ENCODE data around the gene FERMT3. TPM values are rescaled to one million over a fixed set of nuclear protein-coding genes. Genes with fewer than 3 reads are reported as not detected.

The FERMT3 gene
- total RNA-seq, 1 experiment from 2014 or later: 4.3 TPM

DNA sequence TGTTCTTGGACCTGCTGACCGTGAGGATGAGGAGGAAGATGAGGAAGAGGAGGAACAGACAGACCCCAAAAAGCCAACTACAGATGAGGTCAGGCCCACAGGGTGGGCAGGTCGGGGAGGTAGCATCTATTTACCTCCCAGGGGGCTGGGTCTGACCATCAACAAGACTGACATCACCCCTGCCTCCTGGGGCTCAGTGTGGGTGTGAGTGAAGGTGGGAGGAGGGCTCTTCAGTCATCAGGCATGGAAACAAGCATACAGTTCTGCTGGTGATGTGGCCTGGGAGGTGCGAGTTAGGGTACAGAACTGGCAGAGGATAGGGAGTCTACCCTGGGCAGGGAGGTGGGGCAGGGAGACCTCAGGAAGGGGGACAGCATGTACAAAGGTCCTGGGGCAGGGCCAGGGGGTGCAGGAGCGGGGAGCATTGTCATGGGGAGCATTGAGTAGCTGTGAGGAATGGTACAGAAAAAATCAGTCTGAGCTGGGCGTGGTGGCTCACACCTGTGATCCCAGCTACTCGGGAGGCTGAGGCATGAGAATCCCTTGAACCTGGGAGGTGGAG, 53.7 kb downstream of the FERMT3 start:
- POLR2A ChIA-PET: no interaction called here
- intact Hi-C loops (cut with micrococcal nuclease; ENCODE audit: unreplicated experiment): no loop called here
- CTCF ChIA-PET: interaction anchor here (1.5 kb wide), 1 partner anchor 8 kb away, joined by 6 read pairs; no protein-coding TSS in a partner anchor
- Mint-ChIP-seq H3K36me3 (ENCODE audit: insufficient read depth, unreplicated experiment) (peaks cover 57% of the 10 kb centered on the region), H3K27me3 (ENCODE audit: insufficient read depth, unreplicated experiment) (no peaks in the 10 kb centered on the region), H3K4me3 (ENCODE audit: unreplicated experiment) (no peak overlapping the region), H3K9me3 (ENCODE audit: unreplicated experiment) (no peaks in the 10 kb centered on the region), H3K4me1 (ENCODE audit: low read depth, unreplicated experiment) (peaks cover 8% of the 10 kb centered on the region), H3K27ac (ENCODE audit: unreplicated experiment) (no peak overlapping the region)
- H3K4me3 ChIP-seq (ENCODE audit: low read depth, low read length): no peak overlapping the region
- no peak for DNase-seq
- peaks cover 3% of the 10 kb centered on the region for H3K36me3 ChIP-seq (ENCODE audit: control insufficient read depth, insufficient read depth, low read length)
- no TSS peak for BruUV-seq (replicated peaks)
- H3K27me3 ChIP-seq (replicated peaks; ENCODE audit: control insufficient read depth, insufficient read depth, low read length): no peaks in the 10 kb centered on the region
- TF ChIP-seq, protein P1, sequence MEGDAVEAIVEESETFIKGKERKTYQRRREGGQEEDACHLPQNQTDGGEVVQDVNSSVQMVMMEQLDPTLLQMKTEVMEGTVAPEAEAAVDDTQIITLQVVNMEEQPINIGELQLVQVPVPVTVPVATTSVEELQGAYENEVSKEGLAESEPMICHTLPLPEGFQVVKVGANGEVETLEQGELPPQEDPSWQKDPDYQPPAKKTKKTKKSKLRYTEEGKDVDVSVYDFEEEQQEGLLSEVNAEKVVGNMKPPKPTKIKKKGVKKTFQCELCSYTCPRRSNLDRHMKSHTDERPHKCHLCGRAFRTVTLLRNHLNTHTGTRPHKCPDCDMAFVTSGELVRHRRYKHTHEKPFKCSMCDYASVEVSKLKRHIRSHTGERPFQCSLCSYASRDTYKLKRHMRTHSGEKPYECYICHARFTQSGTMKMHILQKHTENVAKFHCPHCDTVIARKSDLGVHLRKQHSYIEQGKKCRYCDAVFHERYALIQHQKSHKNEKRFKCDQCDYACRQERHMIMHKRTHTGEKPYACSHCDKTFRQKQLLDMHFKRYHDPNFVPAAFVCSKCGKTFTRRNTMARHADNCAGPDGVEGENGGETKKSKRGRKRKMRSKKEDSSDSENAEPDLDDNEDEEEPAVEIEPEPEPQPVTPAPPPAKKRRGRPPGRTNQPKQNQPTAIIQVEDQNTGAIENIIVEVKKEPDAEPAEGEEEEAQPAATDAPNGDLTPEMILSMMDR (IDR thresholded peaks at IDR 0.05; ENCODE audit: insufficient read depth in 1 of 2, low read depth in 1 of 2, low read length in 1 of 2, severe bottlenecking in 1 of 2, unreplicated experiment in 1 of 2): no peak
- no peaks in the 10 kb centered on the region for H3K4me1 ChIP-seq
- H3K9me3 ChIP-seq: no peaks in the 10 kb centered on the region

DNA sequence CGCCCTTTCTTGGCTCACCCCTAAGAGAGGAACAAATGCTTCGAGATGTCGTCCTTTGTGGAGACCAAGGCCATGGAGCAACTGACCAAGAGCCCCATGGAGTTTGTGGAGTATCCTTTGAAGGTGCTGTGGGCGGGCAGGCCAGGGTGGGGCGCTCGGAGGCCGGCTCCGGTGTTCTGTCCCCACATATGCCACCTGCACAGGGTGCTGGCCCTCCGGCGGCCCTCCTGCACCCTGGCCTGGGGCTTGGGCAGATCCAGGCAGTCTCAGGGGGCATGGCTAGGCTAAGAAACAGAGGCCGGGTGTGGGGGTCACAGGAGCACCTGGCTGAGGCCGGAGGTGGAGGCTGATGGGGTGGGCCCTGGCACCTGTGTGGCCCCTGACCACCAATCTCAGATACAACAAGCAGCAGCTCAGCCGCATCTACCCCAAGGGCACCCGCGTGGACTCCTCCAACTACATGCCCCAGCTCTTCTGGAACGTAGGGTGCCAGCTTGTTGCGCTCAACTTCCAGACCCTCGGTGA, 55.1 kb downstream of the FERMT3 start:
- H3K27me3 ChIP-seq (replicated peaks; ENCODE audit: control insufficient read depth, insufficient read depth, low read length): no peaks in the 10 kb centered on the region
- POLR2A ChIA-PET: no interaction called here
- H3K4me1 Mint-ChIP-seq (ENCODE audit: low read depth, unreplicated experiment): peaks cover 8% of the 10 kb centered on the region
- H3K27ac Mint-ChIP-seq (ENCODE audit: unreplicated experiment): no peak overlapping the region
- H3K36me3 ChIP-seq (ENCODE audit: control insufficient read depth, insufficient read depth, low read length): peaks cover 3% of the 10 kb centered on the region
- H3K9me3 Mint-ChIP-seq (ENCODE audit: unreplicated experiment): no peaks in the 10 kb centered on the region
- H3K4me1 ChIP-seq: no peaks in the 10 kb centered on the region
- TF ChIP-seq, protein P1 (IDR thresholded peaks at IDR 0.05; ENCODE audit: insufficient read depth in 1 of 2, low read depth in 1 of 2, low read length in 1 of 2, severe bottlenecking in 1 of 2, unreplicated experiment in 1 of 2): no peak
- H3K4me3 Mint-ChIP-seq (ENCODE audit: unreplicated experiment): no peak overlapping the region
- CTCF ChIA-PET: interaction anchor here (1.2 to 1.5 kb wide), 2 partner anchors 9 to 43 kb away, joined by 3 to 6 read pairs; no protein-coding TSS in a partner anchor
- peaks cover 70% of the 10 kb centered on the region for H3K36me3 Mint-ChIP-seq (ENCODE audit: insufficient read depth, unreplicated experiment)
- no TSS peak for BruUV-seq (replicated peaks)
- H3K9me3 ChIP-seq: no peaks in the 10 kb centered on the region
- DNase-seq: no peak
- intact Hi-C loops (cut with micrococcal nuclease; ENCODE audit: unreplicated experiment): no loop called here
- no peak overlapping the region for H3K4me3 ChIP-seq (ENCODE audit: low read depth, low read length)
- H3K27me3 Mint-ChIP-seq (ENCODE audit: insufficient read depth, unreplicated experiment): no peaks in the 10 kb centered on the region

DNA sequence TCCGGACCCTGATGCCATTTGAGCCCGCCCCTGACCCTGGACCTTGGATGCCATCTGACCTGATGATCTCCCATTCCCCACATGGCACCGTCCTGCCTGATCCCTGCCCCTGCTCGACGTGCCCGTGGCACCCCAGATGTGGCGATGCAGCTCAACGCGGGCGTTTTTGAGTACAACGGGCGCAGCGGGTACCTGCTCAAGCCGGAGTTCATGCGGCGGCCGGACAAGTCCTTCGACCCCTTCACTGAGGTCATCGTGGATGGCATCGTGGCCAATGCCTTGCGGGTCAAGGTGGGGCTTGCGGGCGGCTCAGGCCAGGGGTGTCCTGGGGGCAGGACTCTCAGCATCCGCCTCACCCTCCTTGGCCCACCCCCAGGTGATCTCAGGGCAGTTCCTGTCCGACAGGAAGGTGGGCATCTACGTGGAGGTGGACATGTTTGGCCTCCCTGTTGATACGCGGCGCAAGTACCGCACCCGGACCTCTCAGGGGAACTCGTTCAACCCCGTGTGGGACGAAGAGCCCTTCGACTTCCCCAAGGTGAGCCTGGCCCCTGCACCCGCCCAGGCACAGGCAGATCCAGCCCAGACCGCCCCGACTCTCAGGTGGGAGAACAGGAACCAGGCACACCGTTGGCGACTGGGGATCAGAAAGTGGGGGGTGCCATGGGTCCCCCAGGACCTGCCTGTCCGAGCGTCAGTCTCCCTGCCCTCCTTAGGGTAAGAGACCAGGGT, 55.9 kb downstream of the FERMT3 start:
- no peaks in the 10 kb centered on the region for H3K4me1 ChIP-seq
- no peak for DNase-seq
- intact Hi-C loops (cut with micrococcal nuclease; ENCODE audit: unreplicated experiment): no loop called here
- POLR2A ChIA-PET: no interaction called here
- Mint-ChIP-seq H3K36me3 (ENCODE audit: insufficient read depth, unreplicated experiment) (peaks cover 76% of the 10 kb centered on the region), H3K27ac (ENCODE audit: unreplicated experiment) (no peak overlapping the region), H3K27me3 (ENCODE audit: insufficient read depth, unreplicated experiment) (no peaks in the 10 kb centered on the region), H3K4me1 (ENCODE audit: low read depth, unreplicated experiment) (peaks cover 8% of the 10 kb centered on the region), H3K4me3 (ENCODE audit: unreplicated experiment) (no peak overlapping the region), H3K9me3 (ENCODE audit: unreplicated experiment) (no peaks in the 10 kb centered on the region)
- H3K4me3 ChIP-seq (ENCODE audit: low read depth, low read length): no peak overlapping the region
- no TSS peak for BruUV-seq (replicated peaks)
- TF ChIP-seq, protein P1 (IDR thresholded peaks at IDR 0.05; ENCODE audit: insufficient read depth in 1 of 2, low read depth in 1 of 2, low read length in 1 of 2, severe bottlenecking in 1 of 2, unreplicated experiment in 1 of 2): no peak
- H3K9me3 ChIP-seq: no peaks in the 10 kb centered on the region
- CTCF ChIA-PET: interaction anchor here (1.1 to 1.4 kb wide), 3 partner anchors 10 to 42 kb away, joined by 3 to 13 read pairs (median 3); no protein-coding TSS in a partner anchor
- no peaks in the 10 kb centered on the region for H3K27me3 ChIP-seq (replicated peaks; ENCODE audit: control insufficient read depth, insufficient read depth, low read length)
- peaks cover 3% of the 10 kb centered on the region for H3K36me3 ChIP-seq (ENCODE audit: control insufficient read depth, insufficient read depth, low read length)
